Kidney (tissue), 14 donors: ENCODE measurements around the gene CARD9. TPM values are rescaled to one million over a fixed set of nuclear protein-coding genes. Genes with fewer than 3 reads are reported as not detected.

Source experiments
- DNase-seq, 5 donors: peaks; one replicate each; pipeline ENCODE4 v3.0.0-alpha.2; 2013 to 2020
- FAIRE-seq: peaks from 2 replicates; lab custom pipeline; 2012; peaks lifted over from hg19 to GRCh38; lab: Jason Lieb, UNC
- H3K27ac ChIP-seq, 2 donors: one replicate each; pipeline ENCODE4 v1.7.0; 2013; ENCODE audit warnings: low read depth in 2 of 2, low read length in 2 of 2, inconsistent platforms in 1 of 2
- H3K27me3 ChIP-seq: one replicate; pipeline ENCODE4 v1.7.1; 2013; ENCODE audit warnings: low read length, inconsistent platforms; ENCODE audit not compliant: control insufficient read depth, insufficient read depth
- H3K36me3 ChIP-seq, 3 donors: one replicate each; pipeline versions ENCODE4 v1.7.0 to v1.7.1; 2013; ENCODE audit warnings: low read length in 3 of 3, control low read depth in 1 of 3, inconsistent platforms in 1 of 3; ENCODE audit not compliant: insufficient read depth in 3 of 3, control insufficient read depth in 2 of 3
- H3K4me1 ChIP-seq, 3 donors: one replicate each; pipeline versions ENCODE4 v1.7.0 to v1.7.1; 2013; ENCODE audit warnings: low read length in 3 of 3, inconsistent platforms in 1 of 3, low read depth in 1 of 3; ENCODE audit not compliant: control insufficient read depth in 2 of 3, insufficient read depth in 2 of 3
- H3K4me3 ChIP-seq, 3 donors: one replicate each; pipeline versions ENCODE4 v1.7.0 to v1.8.1; 2013; ENCODE audit warnings: low read length in 3 of 3, control low read depth in 1 of 3, inconsistent platforms in 1 of 3
- H3K9ac ChIP-seq, 3 donors: one replicate each; pipeline versions ENCODE4 v1.7.0 to v1.7.1; 2013; ENCODE audit warnings: low read length in 3 of 3, control low read depth in 1 of 3, inconsistent platforms in 1 of 3
- H3K9me3 ChIP-seq, 3 donors: one replicate each; pipeline versions ENCODE4 v1.7.0 to v1.7.1; 2013; ENCODE audit warnings: low read length in 3 of 3, control low read depth in 1 of 3, inconsistent platforms in 1 of 3; ENCODE audit not compliant: control insufficient read depth in 2 of 3, insufficient read depth in 1 of 3
- CTCF ChIP-seq: IDR thresholded peaks from 3 replicates; pipeline ENCODE4 v1.5.1; 2012; ENCODE audit warnings: mild to moderate bottlenecking, moderate library complexity, borderline replicate concordance; ENCODE audit not compliant: insufficient read depth; ENCODE audit errors: extremely low read depth
- intact Hi-C: fragments of 100-400 bp; cut with DNase I; formaldehyde crosslinking; loops from one replicate; pipeline ENCODE4 v1.11.1; 2022
- polyA plus RNA-seq: library from polyadenylated mRNA; stranded (reverse); fragments of 350-450 nt; fragmentation: Illumina TruSeq; extraction: RNeasy Lipid Tissue Mini Kit (QIAGEN cat#74804); gene quantifications from one replicate; pipeline ENCODE4 v1.2.3, GENCODE V29; 2014; ENCODE audit warnings: low read depth, low replicate concordance; ENCODE audit not compliant: insufficient read depth
- total RNA-seq: library from RNA; stranded (reverse); fragmentation: NEBNext Ultra II Directional; extraction: Animal tissue kit (Norgen Biotek cat#: 25700); gene quantifications from one replicate; pipeline ENCODE4 v1.2.1, GENCODE V29; 2021
- donor health status: control.
- donor health status: control.
- donor health status: control.
- donor health status: control.
- donor health status: control.
- donor health status: DM: yes; HTN: yes; CAD: no.
- donor health status: Normal renal cell carcinoma (clear cell type).

Gene CARD9
- total and polyA plus RNA-seq, 2 donors from 2014 or later = 1.5 to 7.0 TPM

- intact Hi-C loops = no loop called here
- Histone ChIP-seq H3K27me3 (no peaks in the 10 kb centered on the region), H3K9ac (no peak overlapping the region), H3K4me1 (peaks cover 0 to 14% (median 4%) of the 10 kb centered on the region in 3 donors), H3K4me3 (no peak overlapping the region), H3K36me3 (peaks cover 0 to 30% (median 17%) of the 10 kb centered on the region in 3 donors), H3K9me3 (no peaks in the 10 kb centered on the region), H3K27ac (no peak overlapping the region)
- no peak for TF ChIP-seq CTCF
- DNase-seq (no peak), FAIRE-seq (no peak)
Measured at GRCh38 chr9:136397643-136398042, 24.2 kb upstream of the CARD9 start.

- Histone ChIP-seq H3K27me3 (no peaks in the 10 kb centered on the region), H3K9me3 (no peaks in the 10 kb centered on the region), H3K4me3 (no peak overlapping the region), H3K4me1 (peaks cover 0 to 14% (median 4%) of the 10 kb centered on the region in 3 donors), H3K9ac (no peak overlapping the region), H3K27ac (no peak overlapping the region), H3K36me3 (peaks cover 0 to 30% (median 22%) of the 10 kb centered on the region in 3 donors)
- DNase-seq (no peak), FAIRE-seq (no peak)
- TF ChIP-seq CTCF = no peak
- intact Hi-C loops = no loop called here
Measured at GRCh38 chr9:136396219-136396515, 22.7 kb upstream of the CARD9 start.

- H3K27ac ChIP-seq = no peak overlapping the region
- H3K4me1 ChIP-seq = peaks cover 0 to 13% (median 4%) of the 10 kb centered on the region in 3 donors
- FAIRE-seq (no peak), DNase-seq (no peak)
- no peaks in the 10 kb centered on the region for H3K27me3 ChIP-seq
- peaks cover 0 to 30% (median 22%) of the 10 kb centered on the region in 3 donors for H3K36me3 ChIP-seq
- no peak overlapping the region for H3K4me3 ChIP-seq
- TF ChIP-seq CTCF = no peak
- H3K9ac ChIP-seq = no peak overlapping the region
- H3K9me3 ChIP-seq = no peaks in the 10 kb centered on the region
- intact Hi-C loops = no loop called here
Measured at GRCh38 chr9:136395345-136396218, 22.1 kb upstream of the CARD9 start.
